Naive B cell (primary cell): ENCODE results near the gene DFFA. TPM values are rescaled to one million over a fixed set of nuclear protein-coding genes. Genes with fewer than 3 reads are reported as not detected.
"Not testable (repeated sequence)": the region's sequence is repeated elsewhere in the genome, so short reads cannot be mapped to it uniquely, and the experiment has no call there.

Experiments used
- ATAC-seq, 2 donors: fragments of 150-1000 bp; cut with Tn5 transposase; 2 replicates each; pipeline ENCODE4 v1.10.0; 2021; ENCODE audit warnings: low read depth in 2 of 2, mild to moderate bottlenecking in 2 of 2, moderate library complexity in 2 of 2
- DNase-seq: peaks from one replicate; pipeline ENCODE4 v3.0.0; 2022
- H3K27ac Mint-ChIP-seq, 6 donors: one replicate each; pipeline ENCODE4 v1.8.0; 2020 to 2022; ENCODE audit warnings: mild to moderate bottlenecking in 6 of 6, mixed read lengths in 6 of 6, moderate library complexity in 5 of 6, inconsistent platforms in 2 of 6
- H3K27me3 Mint-ChIP-seq, 3 donors: one replicate each; pipeline ENCODE4 v1.8.0; 2021 to 2022; ENCODE audit warnings: mixed read lengths in 3 of 3, mild to moderate bottlenecking in 1 of 3
- H3K36me3 Mint-ChIP-seq, 2 donors: one replicate each; pipeline ENCODE4 v1.8.0; 2020 to 2022; ENCODE audit warnings: mixed read lengths in 2 of 2, inconsistent platforms in 1 of 2, mild to moderate bottlenecking in 1 of 2
- H3K4me1 Mint-ChIP-seq, 3 donors: one replicate each; pipeline ENCODE4 v1.8.0; 2020 to 2022; ENCODE audit warnings: mixed read lengths in 3 of 3, inconsistent platforms in 1 of 3, mild to moderate bottlenecking in 1 of 3, moderate library complexity in 1 of 3
- H3K4me3 Mint-ChIP-seq, 8 donors: one replicate each; pipeline ENCODE4 v1.8.0; 2020 to 2022; ENCODE audit warnings: mild to moderate bottlenecking in 8 of 8, mixed read lengths in 8 of 8, moderate library complexity in 8 of 8, inconsistent platforms in 2 of 8
- H3K9me3 Mint-ChIP-seq, 7 donors: one replicate each; pipeline ENCODE4 v1.8.0; 2020 to 2022; ENCODE audit warnings: mixed read lengths in 7 of 7, mild to moderate bottlenecking in 5 of 7, inconsistent platforms in 2 of 7, moderate library complexity in 1 of 7
- polyA plus RNA-seq, 6 donors: library from polyadenylated mRNA; unstranded; fragments of 300-500 nt; fragmentation: Illumina TruSeq; gene quantifications; one replicate each; pipeline ENCODE4 v1.2.3, GENCODE V29; 2021; ENCODE audit warnings: low read depth in 6 of 6

The DFFA gene
- polyA plus RNA-seq, 6 donors from 2014 or later: 21.1 to 35.6 (median 23.6) TPM

DNA sequence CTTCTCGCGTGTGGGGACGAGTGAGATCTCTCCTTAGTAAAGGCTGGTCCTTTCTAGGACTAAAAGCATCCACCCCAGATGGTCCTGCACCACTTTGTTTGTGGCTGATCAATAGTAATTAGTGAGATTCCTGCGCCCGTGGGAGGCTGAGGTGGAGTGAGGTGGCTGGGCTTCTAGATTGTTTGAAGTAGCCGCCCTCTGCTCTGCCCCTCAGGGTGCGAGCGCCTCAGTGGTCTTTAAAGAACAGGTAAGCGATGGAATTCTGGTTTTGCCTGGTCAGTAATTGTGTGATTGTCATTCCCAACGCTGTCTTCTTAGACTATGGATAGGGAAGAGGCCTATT is 23.1 kb upstream of the DFFA start:
- Mint-ChIP-seq H3K27ac (peak overlapping the region; percentile 89 to 98 (median 94)), H3K4me1 (peaks cover 16 to 26% (median 21%) of the 10 kb centered on the region in 3 donors), H3K9me3 (no peaks in the 10 kb centered on the region), H3K27me3 (no peaks in the 10 kb centered on the region), H3K36me3 (no peaks in the 10 kb centered on the region), H3K4me3 (peak overlapping the region; percentile 70 to 95 (median 90))
- ATAC-seq (no peak), DNase-seq (no peak)

DNA sequence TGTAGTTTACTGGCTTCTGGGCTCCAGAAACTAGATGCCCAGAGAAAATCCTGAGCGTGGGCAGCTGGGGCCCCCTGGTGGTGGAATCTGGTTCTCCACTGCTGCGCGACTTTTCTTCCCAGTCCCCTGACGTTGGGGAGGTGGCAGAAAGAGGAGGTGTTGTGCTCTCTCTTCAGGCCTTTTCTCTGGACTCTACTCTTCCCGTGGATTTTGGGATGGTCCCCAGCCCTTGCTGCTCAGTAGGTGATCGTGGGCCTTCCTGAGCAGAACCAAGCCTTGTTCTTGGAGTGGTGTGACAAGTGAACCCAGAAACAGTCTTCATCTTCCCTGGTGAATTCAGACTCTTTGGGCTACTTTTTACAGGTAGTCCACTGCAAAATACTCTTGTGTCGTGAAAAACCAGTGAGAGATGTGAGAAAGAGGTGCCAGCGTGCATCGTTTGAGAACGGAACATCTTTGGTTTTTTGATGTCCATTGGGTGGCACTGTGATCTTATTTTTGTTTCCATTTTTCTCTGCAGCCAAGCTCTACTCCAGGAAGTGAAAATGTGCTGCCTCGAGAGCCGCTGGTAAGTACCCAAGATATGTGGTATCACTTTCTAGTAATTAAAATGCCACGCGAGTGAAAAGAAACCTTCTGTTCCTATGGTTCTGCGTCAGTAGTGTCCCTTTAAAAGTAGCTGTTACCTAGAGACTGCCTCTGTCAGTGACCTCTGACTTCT is 22.6 kb upstream of the DFFA start:
- Mint-ChIP-seq H3K9me3 (no peaks in the 10 kb centered on the region), H3K27ac (peak overlapping the region; percentile 89 to 98 (median 94)), H3K4me3 (peak overlapping the region; percentile 70 to 95 (median 90)), H3K36me3 (peaks cover 0 to under 1% of the 10 kb centered on the region in 2 donors), H3K27me3 (no peaks in the 10 kb centered on the region), H3K4me1 (peaks cover 16 to 26% (median 22%) of the 10 kb centered on the region in 3 donors)
- ATAC-seq: peak; percentile 90 to 93
- peak; percentile 73 for DNase-seq

DNA sequence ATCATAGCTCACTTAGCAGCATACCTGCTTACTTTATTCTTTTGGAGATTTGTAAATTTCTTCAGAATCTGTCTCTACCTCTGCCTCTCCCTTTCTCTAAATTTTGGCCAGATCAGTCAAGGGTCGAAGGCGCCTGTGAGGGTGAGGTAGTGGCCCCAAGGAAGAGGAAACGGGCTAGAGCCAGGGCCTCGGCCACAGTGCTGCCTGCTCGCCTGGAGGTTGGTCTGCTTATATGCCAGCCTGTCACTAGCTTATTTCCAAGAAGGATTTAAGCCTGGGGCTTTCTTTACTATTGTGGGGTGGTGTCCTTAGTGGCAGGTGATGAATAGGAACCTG is 22.1 kb upstream of the DFFA start:
- H3K9me3 Mint-ChIP-seq: no peaks in the 10 kb centered on the region
- H3K4me1 Mint-ChIP-seq: peaks cover 21 to 31% (median 27%) of the 10 kb centered on the region in 3 donors
- DNase-seq: no peak
- H3K27ac Mint-ChIP-seq: peak overlapping the region in 4 of 6 donors; percentile 89 to 98 (median 94)
- no peak for ATAC-seq
- no peaks in the 10 kb centered on the region for H3K27me3 Mint-ChIP-seq
- peaks cover 0 to 5% of the 10 kb centered on the region in 2 donors for H3K36me3 Mint-ChIP-seq
- H3K4me3 Mint-ChIP-seq: peak overlapping the region in 7 of 8 donors; percentile 70 to 95 (median 90)

DNA sequence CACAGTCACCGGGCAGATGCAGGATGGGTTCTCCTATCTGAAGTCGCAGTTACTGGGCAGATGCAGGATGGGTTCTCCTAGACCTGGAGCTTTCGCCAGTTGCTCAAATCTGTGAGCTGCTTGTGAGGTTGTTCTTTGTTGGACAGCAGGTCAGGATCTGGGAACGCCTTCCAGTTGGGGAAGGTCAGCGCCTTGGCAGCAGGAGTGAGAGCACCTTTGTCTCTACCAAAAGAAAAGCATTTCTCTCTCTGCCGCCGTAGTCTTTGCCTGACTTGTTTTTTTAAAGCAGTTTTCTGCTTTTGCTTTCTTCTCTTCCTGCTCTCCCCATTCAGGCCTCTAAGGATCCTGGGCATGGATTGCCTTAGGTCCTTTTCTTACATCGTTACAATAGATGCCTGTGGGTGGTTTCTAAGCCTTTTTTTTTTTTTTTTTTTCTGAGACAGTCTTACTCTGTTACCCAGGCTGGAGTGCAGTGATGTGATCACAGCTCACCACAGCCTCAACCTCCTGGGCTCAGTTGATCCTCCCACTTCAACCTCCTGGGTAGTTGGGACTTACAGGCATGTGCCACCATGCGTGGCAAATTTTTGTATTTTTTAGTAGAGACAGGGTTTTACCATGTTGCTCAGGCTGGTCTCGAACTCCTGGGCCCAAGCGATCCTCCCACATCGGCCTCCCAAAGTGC is 18.1 kb upstream of the DFFA start:
- peaks cover 4 to 5% of the 10 kb centered on the region in 2 donors for H3K36me3 Mint-ChIP-seq
- H3K27ac Mint-ChIP-seq: peak overlapping the region in 1 of 6 donors; percentile 74
- no peak for DNase-seq
- H3K4me3 Mint-ChIP-seq: no peak overlapping the region
- ATAC-seq: no peak
- H3K27me3 Mint-ChIP-seq: no peaks in the 10 kb centered on the region
- H3K9me3 Mint-ChIP-seq: peaks cover 0 to 2% (median 0%) of the 10 kb centered on the region in 7 donors
- H3K4me1 Mint-ChIP-seq: peaks cover 19 to 25% (median 20%) of the 10 kb centered on the region in 3 donors

DNA sequence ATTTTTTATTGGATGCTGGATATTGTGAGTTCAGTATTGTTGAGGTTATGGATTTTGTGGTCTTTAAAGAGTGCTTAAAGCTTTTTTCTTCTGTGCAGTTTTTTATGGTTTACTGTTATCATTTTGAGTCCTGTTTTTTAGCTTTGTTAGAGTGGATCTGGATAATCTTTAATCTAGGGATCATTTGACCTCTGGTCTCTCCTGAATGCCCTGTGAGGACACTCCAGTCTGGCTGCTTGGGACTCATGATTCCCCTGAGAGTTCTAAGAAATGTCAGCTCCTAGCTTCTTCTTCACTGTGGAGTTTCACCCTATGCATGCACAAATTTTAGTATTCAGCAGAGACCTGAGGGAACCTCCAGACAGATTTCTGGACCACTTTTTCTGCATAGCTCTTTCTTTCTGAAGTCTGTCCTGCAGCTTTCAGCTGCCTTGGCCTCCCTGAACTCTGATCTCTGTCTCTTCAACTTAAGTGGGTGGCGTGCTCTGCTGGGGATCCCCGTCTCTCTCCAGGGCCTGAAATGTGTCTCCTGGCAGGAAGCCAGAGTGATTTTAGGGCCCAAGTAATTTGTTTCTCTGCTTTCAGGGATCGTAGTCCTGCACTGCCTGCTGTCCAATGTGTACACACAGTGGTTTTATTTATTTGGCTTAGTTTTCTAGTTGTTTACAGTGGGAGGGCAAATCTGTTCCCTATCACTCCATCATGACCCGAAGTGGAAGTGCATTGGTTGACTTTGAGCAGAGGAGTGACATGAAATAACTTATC is 17.1 kb upstream of the DFFA start:
- ATAC-seq: no peak
- no peak for DNase-seq
- peaks cover 4 to 13% of the 10 kb centered on the region in 2 donors for H3K36me3 Mint-ChIP-seq
- peaks cover 0 to 5% (median 0%) of the 10 kb centered on the region in 7 donors for H3K9me3 Mint-ChIP-seq
- H3K27ac Mint-ChIP-seq: peak overlapping the region in 1 of 6 donors; percentile 92
- H3K27me3 Mint-ChIP-seq: no peaks in the 10 kb centered on the region
- H3K4me1 Mint-ChIP-seq: peaks cover 9 to 21% (median 16%) of the 10 kb centered on the region in 3 donors
- no peak overlapping the region for H3K4me3 Mint-ChIP-seq

DNA sequence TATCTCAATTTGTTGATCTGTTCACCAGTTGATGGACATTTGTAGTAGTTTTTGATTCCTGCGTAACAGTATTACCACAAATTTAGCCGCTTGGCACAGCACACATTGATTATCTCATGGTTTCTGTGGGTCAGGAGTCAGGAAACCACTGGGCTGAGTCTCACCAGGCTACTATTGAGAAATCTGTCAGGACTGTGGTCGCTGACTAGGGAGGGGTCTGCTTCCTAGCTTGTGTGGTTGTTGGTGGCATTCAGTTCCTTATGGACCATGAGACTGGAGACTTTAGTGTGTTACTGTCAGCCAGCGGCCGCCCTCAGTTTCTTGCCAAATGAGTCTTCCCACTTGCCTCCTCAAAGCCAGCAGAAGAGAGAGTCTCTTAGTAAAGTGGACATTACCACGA is 12.2 kb upstream of the DFFA start:
- H3K27ac Mint-ChIP-seq: no peak overlapping the region

DNA sequence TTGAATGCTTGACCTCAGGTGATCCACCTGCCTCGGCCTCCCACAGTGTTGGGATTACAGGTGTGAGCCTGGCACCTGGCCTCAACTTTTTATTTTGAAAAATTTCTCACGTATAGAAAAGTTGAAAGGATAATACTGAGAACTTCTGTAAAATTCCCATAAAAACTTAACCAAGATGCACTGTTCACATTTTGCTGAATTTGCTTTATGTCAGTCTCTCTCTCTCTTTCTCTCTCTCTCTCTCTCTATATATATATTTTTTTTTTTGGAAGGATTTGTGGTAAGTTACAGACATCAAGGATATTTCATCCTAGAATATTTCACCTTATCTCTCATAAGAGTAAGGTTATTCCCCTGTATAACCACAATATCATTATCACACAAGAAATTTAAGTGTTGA is 8.3 kb upstream of the DFFA start:
- H3K27ac Mint-ChIP-seq: no peak overlapping the region
- DNase-seq: no peak

More for the DNA sequence above, 12.2 kb upstream of the DFFA start:
- Mint-ChIP-seq H3K4me1 (peaks cover 5 to 13% (median 11%) of the 10 kb centered on the region in 3 donors), H3K36me3 (peaks cover 4 to 8% of the 10 kb centered on the region in 2 donors), H3K9me3 (peaks cover 0 to 5% (median 0%) of the 10 kb centered on the region in 7 donors), H3K27me3 (no peaks in the 10 kb centered on the region), H3K4me3 (no peak overlapping the region)
- ATAC-seq (no peak), DNase-seq (no peak)

DNA sequence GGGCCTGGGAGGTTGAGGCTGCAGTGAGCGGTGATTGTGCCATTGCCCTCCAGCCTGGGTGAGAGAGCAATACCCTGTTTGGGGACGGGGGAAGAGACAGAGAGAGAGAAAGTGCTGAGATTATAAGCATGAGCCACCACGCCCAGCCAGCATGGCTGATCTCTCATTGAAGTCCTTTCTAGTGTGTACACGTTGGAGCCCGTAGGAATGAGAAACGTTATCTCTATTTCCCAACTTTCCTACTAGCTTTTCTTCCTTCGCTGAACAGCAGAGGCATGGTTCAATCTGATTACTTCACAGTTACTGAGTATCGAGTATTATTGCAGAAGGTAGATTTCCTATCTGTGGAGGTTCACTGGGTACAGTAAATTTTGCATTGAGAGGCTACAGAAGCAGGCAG is 7.0 kb upstream of the DFFA start:
- Mint-ChIP-seq H3K27ac (peak overlapping the region in 2 of 6 donors; percentile 72 to 78), H3K27me3 (no peaks in the 10 kb centered on the region), H3K9me3 (no peaks in the 10 kb centered on the region), H3K4me1 (peaks cover 19 to 34% (median 32%) of the 10 kb centered on the region in 3 donors), H3K4me3 (peak overlapping the region in 1 of 8 donors; percentile 30), H3K36me3 (no peaks in the 10 kb centered on the region)
- ATAC-seq (no peak), DNase-seq (no peak)

More for the DNA sequence above, 8.3 kb upstream of the DFFA start:
- no peak overlapping the region for H3K4me3 Mint-ChIP-seq
- no peak for ATAC-seq
- H3K36me3 Mint-ChIP-seq: peaks cover 0 to 7% of the 10 kb centered on the region in 2 donors
- peaks cover 0 to 3% (median 0%) of the 10 kb centered on the region in 7 donors for H3K9me3 Mint-ChIP-seq
- no peaks in the 10 kb centered on the region for H3K27me3 Mint-ChIP-seq
- H3K4me1 Mint-ChIP-seq: peaks cover 15 to 30% (median 20%) of the 10 kb centered on the region in 3 donors

DNA sequence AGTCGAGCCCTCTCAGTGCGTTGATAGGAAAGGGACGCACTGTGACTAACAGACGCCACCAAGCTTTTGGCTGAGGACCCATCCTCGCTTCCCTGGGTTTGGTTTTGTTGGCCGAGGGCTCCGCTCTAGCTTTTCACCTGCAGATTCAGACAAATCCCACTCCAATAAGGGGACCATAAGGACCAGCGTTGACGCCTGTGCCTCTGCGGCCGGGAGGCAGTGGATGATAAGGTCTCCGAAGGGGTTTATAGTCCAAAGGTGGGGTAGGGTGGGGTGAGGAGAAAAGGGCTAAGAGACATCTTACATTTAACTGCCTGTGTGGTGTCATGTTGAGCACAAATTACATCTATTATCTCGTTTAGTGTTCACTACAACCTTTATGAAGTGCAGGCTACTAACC is 3.2 kb upstream of the DFFA start:
- no peaks in the 10 kb centered on the region for H3K27me3 Mint-ChIP-seq
- peaks cover 35 to 60% (median 53%) of the 10 kb centered on the region in 3 donors for H3K4me1 Mint-ChIP-seq
- no peaks in the 10 kb centered on the region for H3K36me3 Mint-ChIP-seq
- peak overlapping the region in 5 of 6 donors; percentile 84 to 96 (median 90) for H3K27ac Mint-ChIP-seq
- no peak for ATAC-seq
- no peaks in the 10 kb centered on the region for H3K9me3 Mint-ChIP-seq
- peak overlapping the region; percentile 86 to 97 (median 94) for H3K4me3 Mint-ChIP-seq
- DNase-seq: no peak

DNA sequence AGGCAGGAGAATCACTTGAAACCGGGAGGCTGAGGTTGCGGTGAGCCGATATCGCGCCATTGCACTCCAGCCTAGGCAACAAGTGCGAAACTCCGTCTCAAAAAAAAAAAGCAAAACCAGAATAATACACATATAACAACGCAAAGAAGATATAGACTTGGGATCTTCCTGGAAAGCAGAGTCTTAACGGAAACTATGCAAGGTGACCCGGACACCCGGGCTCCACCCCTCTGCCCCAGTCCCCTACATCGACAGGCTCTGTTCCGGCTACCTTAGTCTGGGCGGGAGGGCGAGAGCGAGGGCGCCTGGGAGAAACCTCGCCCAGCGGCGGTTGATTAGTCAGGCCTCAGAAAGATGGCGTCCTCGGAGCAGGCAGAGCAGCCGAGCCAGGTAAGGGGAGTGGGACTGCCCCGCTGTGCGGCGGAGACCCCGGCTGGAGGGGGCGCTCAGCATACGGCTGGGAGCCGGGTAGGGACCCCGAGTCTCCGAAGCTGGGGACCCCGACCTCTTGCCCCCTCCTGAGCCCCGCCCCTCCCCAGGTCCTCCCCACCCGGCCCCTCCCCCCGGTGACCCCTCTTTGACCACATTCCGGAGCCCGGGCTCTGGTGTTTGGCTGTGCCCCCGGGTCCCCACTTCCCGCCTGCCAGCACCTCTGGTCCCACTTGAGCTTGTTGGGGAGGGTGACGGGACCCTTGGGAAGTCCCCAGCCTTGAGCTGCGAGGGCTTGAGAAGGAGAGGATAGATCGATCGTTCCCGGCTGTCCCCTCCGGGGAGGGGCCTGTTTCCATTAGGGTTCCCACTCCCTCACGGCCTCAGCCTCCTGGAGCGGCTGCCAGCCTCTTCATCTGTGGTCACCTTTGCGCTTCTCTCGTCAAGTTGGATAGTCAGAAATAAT is 2.5 kb upstream of the DFFA start, which contains the start of gene PEX14:
PEX14 (plus strand) TSS at position 338 of the 895 bp plus-strand sequence; CDS start at position 355, 17 bp downstream.
- Mint-ChIP-seq H3K9me3 (no peaks in the 10 kb centered on the region), H3K4me3 (peak within 1 kb of the TSS; percentile 86 to 97 (median 94)), H3K36me3 (no peaks in the 10 kb centered on the region), H3K27me3 (no peaks in the 10 kb centered on the region), H3K27ac (peak within 1 kb of the TSS; percentile 71 to 96 (median 92)), H3K4me1 (peaks cover 35 to 60% (median 53%) of the 10 kb centered on the region in 3 donors)
- ATAC-seq: peak; percentile 78 to 80
- peak; percentile 76 for DNase-seq

DNA sequence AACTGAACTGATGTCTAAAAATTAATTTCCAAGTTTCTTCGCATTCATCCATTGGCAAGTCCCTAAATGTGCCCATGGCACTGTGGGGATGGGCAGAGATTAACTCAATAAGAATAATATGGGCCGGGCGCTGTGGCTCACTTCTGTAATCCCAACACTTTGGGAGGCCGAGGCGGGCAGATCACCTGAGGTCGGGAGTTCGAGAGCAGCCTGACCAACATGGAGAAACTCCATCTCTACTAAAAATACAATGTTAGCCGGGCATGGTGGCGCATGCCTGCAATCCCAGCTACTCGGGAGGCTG is 1.9 kb upstream of the DFFA start:
- peak overlapping the region; percentile 86 to 97 (median 92) for H3K4me3 Mint-ChIP-seq
- H3K27me3 Mint-ChIP-seq, ATAC-seq, H3K36me3 Mint-ChIP-seq, H3K9me3 Mint-ChIP-seq, DNase-seq: not testable (repeated sequence)
- peaks cover 31 to 57% (median 48%) of the 10 kb centered on the region in 3 donors for H3K4me1 Mint-ChIP-seq
- peak overlapping the region in 4 of 6 donors; percentile 84 to 96 (median 94) for H3K27ac Mint-ChIP-seq

DNA sequence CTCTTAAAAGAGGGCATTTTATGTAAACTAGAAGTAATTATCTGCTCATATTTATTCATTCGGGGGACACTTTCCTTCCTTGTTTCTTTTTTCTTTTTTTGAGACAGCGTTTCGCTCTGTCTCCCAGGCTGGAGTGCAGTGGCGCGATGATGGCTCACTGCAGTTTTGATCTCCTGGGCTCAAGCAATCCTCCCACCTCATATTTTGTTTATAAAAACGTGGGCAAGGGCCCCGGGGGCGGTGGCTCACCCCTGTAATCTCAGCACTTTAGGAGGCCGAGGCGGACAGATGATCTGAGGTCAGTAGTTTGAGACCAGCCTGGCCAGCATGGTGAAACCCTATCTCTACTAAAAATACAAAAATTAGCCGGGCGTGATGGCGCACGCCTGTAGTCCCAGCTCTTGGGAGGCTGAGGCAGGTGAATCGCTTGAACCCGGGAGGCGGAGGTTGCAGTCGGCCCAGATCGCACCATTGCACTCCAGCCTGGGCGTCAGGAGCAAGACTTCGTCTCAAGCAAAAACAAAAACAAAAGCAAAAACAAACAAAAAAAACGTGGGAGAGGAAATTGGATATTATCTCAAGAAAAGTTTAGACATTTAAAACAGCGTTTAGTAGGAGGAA is 926 bp upstream of the DFFA start:
- Mint-ChIP-seq H3K9me3 (no peaks in the 10 kb centered on the region), H3K4me3 (peak overlapping the region; percentile 38 to 99 (median 96)), H3K36me3 (peaks cover 1% of the 10 kb centered on the region in 2 donors), H3K27ac (peak overlapping the region in 1 of 6 donors; percentile 82), H3K27me3 (no peaks in the 10 kb centered on the region), H3K4me1 (peaks cover 31 to 57% (median 44%) of the 10 kb centered on the region in 3 donors)
- ATAC-seq (no peak), DNase-seq (no peak)
